AG09319 (cell line): ENCODE data around the gene COPG2.
"Not testable (repeated sequence)": the region's sequence is repeated elsewhere in the genome, so short reads cannot be mapped to it uniquely, and the experiment has no call there.

Experiments
- DNase-seq: peaks from one replicate; pipeline ENCODE4 v3.0.0-alpha.2; 2010; ENCODE audit warnings: low read depth; ENCODE audit errors: extremely low read depth
- TF ChIP-seq, protein P1 (sequence below): IDR thresholded peaks from 2 replicates; pipeline ENCODE4 v1.5.1; 2011; ENCODE audit warnings: low read depth, mild to moderate bottlenecking, inconsistent platforms, low read length, moderate library complexity

The COPG2 gene

DNA sequence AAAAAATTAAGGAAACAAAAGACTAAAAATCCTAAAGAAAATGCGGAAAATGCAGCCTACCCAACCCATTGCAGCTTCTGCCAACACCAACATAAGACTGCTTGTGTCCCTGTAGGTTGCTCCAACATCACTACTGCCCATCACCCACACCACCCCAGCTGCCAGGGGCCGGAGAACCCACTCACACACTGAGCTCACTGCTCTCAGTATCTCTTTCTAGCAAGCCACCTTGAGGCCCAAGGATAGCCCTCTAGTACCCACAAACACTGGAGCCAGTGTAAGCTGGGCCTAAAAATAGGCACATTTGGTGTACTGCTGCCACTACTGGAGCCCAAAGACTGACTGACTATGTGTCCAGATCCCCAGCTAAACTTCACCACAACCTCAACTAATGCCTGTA lies 109.4 kb downstream of the COPG2 start:
- TF ChIP-seq, protein P1, sequence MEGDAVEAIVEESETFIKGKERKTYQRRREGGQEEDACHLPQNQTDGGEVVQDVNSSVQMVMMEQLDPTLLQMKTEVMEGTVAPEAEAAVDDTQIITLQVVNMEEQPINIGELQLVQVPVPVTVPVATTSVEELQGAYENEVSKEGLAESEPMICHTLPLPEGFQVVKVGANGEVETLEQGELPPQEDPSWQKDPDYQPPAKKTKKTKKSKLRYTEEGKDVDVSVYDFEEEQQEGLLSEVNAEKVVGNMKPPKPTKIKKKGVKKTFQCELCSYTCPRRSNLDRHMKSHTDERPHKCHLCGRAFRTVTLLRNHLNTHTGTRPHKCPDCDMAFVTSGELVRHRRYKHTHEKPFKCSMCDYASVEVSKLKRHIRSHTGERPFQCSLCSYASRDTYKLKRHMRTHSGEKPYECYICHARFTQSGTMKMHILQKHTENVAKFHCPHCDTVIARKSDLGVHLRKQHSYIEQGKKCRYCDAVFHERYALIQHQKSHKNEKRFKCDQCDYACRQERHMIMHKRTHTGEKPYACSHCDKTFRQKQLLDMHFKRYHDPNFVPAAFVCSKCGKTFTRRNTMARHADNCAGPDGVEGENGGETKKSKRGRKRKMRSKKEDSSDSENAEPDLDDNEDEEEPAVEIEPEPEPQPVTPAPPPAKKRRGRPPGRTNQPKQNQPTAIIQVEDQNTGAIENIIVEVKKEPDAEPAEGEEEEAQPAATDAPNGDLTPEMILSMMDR = no peak
- no peak for DNase-seq

DNA sequence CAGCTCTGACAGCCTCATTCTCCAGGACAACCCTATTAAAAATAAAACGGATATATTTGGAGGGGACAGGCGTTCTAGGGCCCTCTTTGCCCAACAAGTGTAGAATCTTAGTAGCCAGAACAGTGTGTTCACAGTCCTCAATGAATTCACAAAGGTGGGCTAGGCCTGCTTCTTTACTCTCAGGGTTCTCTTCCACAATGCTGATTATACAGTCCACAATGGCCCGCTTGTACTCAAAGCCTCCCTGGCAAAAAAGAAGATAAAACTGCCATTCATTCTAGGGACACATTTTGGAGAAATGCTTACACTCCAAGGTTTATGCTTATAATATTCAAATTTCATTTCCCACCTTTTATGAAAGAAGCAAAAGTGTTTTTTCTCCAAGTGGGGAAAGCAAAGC lies 114.1 kb downstream of the COPG2 start:
- no peak for DNase-seq
- TF ChIP-seq, protein P1 = no peak

DNA sequence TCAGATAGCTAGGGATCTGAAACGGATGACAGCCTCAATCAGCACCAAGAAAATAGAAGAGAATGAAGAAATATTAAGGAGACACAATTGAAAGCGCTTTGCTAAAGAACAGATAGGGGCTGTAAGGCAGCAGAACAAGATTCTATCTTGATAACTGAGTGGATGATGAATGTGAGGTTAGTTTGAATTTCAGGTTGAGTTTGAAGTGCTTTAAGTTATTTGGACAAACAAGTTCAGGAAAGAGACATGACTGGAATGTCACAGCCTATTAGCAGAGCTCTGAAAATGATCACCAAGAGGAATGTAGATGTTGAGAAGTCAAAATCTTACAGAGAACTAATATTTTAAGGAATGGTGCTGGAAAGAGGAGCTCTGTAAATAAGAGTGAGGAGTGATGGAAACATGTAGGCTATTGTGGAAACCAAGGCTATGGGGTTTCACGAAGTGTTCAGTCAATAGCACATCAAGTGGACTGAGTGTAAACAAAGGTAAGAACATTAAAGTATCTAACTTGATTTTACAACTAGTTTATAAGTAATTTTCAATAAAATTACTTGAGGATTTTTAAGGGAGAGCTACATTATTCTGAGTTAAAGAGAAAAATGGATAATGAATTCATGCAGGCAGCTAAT lies 115.0 kb downstream of the COPG2 start:
- DNase-seq = no peak
- TF ChIP-seq, protein P1 = no peak

DNA sequence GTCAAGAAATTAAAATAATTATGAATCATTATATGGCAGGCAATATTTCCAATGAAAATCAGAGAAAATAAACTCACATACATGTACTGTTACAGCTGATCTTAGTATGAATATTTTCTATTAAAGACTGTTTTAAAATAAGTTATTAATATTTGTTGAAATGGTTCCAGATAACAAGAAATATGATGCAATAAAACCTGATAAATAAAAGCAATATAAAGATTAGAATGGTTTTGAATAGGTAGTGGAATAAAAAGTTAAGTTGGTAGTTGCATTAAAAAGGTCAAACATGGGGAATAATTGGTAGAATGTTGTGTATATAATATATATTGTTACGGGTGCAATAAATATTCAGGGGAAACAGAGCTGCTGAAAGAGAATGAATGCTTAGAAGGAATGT lies 124.2 kb downstream of the COPG2 start:
- TF ChIP-seq, protein P1 = no peak

DNA sequence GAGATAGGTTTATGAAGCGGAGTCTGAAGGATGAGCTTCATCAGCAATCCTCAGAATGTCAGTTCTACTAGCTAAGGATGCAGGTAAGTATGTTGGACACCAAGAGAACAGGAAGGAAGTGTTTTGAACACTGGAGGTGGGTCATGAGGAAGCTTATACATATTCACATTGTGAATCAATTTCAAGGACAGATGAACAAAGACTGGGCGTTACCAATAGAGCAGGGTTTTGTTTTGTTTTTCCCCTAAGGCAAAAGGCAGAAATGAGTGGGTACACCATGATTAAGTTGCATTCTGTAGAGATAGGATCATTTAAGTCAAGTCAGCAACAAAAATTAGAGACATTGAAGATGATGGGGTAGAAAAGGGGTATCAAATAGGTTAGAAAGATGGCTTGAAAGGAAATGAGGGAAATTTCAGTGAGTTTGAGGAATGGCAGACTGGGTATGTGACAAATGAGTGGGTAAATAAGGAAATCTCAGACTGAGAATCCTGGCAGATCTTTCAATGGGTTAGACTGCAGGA lies 125.0 kb downstream of the COPG2 start:
- DNase-seq = no peak
- TF ChIP-seq, protein P1 = no peak

More for the DNA sequence above, 124.2 kb downstream of the COPG2 start:
- no peak for DNase-seq

DNA sequence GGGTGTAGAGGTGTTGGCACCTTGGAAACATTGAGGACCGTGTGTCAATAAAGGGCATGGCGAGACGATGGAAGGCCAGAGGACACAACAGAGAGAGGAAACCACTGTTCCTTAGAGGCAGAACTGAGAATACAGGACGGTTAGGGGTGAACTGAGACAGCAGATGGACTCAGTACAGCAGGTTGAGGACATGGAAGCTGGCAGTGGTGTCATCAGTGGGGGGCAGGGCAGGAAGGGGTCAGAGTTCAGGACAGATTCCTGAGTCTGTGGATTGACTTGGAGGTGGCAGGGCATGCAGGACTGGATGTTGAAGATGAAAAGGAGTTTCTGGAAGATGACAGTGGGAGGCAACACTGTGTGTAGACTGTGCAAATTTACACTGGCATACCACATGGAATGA lies 126.3 kb downstream of the COPG2 start:
- not testable (repeated sequence) for DNase-seq

DNA sequence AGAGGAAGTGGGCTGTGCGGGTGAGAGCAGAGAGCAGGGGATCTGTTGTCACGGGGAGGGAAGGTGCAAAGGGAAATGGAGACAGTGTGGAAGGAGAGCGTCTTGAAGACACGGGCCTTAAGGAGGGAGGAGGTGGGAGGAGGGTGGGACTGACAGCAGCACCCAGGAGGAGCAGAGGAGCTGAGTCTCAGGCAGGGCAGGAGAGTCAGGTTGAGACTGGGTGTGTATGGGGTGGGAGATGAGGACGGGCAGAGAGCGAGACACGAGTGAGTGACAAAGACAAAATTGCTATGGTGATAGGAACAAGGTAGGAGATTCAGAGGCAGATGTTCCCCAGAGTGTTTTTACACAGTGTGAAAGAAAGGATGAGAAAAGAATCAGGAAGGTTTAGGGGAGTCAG lies 127.3 kb downstream of the COPG2 start:
- DNase-seq = not testable (repeated sequence)

DNA sequence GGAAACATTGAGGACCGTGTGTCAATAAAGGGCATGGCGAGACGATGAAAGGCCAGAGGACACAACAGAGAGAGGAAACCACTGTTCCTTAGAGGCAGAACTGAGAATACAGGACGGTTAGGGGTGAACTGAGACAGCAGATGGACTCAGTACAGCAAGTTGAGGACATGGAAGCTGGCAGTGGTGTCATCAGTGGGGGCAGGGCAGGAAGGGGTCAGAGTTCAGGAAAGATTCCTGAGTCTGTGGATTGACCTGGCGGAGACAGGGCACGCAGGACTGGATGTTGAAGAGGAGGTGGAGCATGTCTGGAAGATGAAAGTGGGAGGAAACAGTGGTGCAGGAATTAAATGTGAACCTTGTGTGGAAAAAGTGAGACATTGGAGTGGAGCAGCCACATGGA lies 130.7 kb downstream of the COPG2 start:
- DNase-seq = not testable (repeated sequence)

DNA sequence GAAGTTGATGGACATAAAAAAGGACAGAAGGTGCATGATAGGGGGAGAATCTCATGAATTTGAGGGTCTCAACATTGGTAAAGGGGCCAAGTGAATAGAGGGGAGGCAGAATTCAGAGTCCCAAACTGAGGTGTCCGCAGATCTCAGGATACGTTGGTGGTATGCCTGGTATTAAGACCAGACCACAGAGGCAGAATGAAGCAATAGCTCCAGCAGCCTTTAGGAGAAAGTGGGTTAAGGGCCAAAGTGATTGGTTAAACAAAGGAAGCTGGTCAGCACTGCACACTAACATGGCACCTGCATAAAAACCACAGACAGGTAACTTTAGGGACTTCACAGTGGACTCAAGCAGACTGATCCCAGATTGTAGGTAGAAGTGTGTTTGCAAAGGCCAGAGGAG lies 139.1 kb downstream of the COPG2 start:
- no peak for DNase-seq
- TF ChIP-seq, protein P1 = no peak

DNA sequence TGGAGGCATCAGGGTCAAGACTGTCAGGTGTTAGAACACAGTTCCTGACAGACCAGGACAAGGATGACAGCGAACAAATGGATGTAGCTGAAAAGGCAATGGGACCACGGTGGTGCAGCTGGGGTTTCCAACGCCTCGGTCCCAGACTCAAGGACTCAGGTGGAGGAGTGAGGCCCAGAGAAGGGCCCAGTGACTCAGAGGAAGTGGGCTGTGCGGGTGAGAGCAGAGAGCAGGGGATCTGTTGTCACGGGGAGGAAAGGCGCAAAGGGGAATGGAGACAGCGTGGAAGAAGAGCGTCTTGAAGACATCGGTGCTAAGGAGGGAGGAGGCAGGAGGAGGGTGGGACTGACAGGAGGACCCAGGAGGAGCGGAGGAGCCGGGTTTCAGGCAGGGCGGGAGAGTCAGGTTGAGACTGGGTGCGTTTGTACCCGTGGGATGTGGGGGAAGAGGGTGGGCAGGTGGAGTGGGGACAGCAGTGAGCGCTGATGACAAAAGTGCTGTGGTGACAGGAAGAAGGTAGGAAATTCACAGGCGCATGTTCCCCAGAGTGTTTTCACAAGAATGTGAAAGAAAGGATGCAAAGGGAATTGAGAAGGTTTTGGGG lies 140.7 kb downstream of the COPG2 start:
- not testable (repeated sequence) for DNase-seq
